Measurements from ENCODE around the gene CDSN. TPM values are rescaled to one million over a fixed set of nuclear protein-coding genes. Genes with fewer than 3 reads are reported as not detected.

The CDSN gene
- total and polyA plus RNA-seq, 2 donors (not counting 3 experiments of a cell fraction or from before 2014, with no cell fraction given): not detected

GRCh38 chr6:31144296-31144969 lies 24.2 kb upstream of the CDSN start:
- H3K9me3 ChIP-seq (replicated peaks; ENCODE audit: control insufficient read depth, insufficient read depth, low read length): no peaks in the 10 kb centered on the region
- dilution Hi-C loops (cut with MboI; ENCODE audit: extremely low pct_ligation_motif_present, low sequenced_read_pairs): no loop called here
- CTCF ChIA-PET: interaction anchor here (1.6 kb wide), 1 partner anchor 48 kb away, joined by 6 read pairs; no protein-coding TSS in a partner anchor
- BruUV-seq (replicated peaks): no TSS peak
- no peaks in the 10 kb centered on the region for H3K9me1 ChIP-seq (replicated peaks; ENCODE audit: control insufficient read depth, extremely low read depth, insufficient read depth, low read length)
- FAIRE-seq: no peak
- peaks cover 0 to 11% of the 10 kb centered on the region in 2 experiments for H3K36me3 ChIP-seq (ENCODE audit: control insufficient read depth in 2 of 2, extremely low read depth in 1 of 2, insufficient read depth in 2 of 2, low read length in 2 of 2)
- no peak overlapping the region for H3K27ac ChIP-seq (ENCODE audit: insufficient read depth, low read depth, low read length)
- H2AFZ ChIP-seq (ENCODE audit: low read depth, low read length): no peak overlapping the region
- POLR2A ChIA-PET: interaction anchor here (0.6 kb wide), 1 partner anchor 47 kb away, joined by 5 read pairs; no protein-coding TSS in a partner anchor
- no peak overlapping the region for H3K4me2 ChIP-seq (ENCODE audit: insufficient read depth, low read length)
- no peak for TF ChIP-seq JUN (IDR thresholded peaks at IDR 0.05; ENCODE audit: borderline replicate concordance, insufficient read depth, insufficient read length, low read depth)
- TF ChIP-seq POLR2AphosphoS5 (IDR thresholded peaks at IDR 0.05; ENCODE audit: insufficient read depth, low read depth, low read length): no peak
- TF ChIP-seq GATA2 (IDR thresholded peaks at IDR 0.05; ENCODE audit: insufficient read depth, insufficient read length, low read depth, low read length): no peak
- no peak for TF ChIP-seq MAX (IDR thresholded peaks at IDR 0.05; ENCODE audit: insufficient read depth, insufficient read length)
- no peak for TF ChIP-seq FOS (IDR thresholded peaks at IDR 0.05; ENCODE audit: borderline replicate concordance, insufficient read depth, low read length)
- TF ChIP-seq POLR2A (IDR thresholded peaks at IDR 0.05; ENCODE audit: low read depth, low read length): no peak
- intact Hi-C loops (cut with micrococcal nuclease): no loop called here
- H3K79me2 ChIP-seq (ENCODE audit: control insufficient read depth, insufficient read depth, low read length): no peaks in the 10 kb centered on the region
- no peaks in the 10 kb centered on the region for H3K27me3 ChIP-seq (ENCODE audit: control insufficient read depth in 2 of 2, insufficient read depth in 2 of 2, low read length in 2 of 2)
- H3K4me3 ChIP-seq (replicated peaks in 1 of 3; ENCODE audit: insufficient read depth in 1 of 3, low read depth in 1 of 3, low read length in 3 of 3): no peak overlapping the region
- DNase-seq (ENCODE audit: low read depth, low spot score): no peak
- H3K9ac ChIP-seq (replicated peaks; ENCODE audit: extremely low read depth, insufficient read depth, low read length): no peak overlapping the region
- H3K4me1 ChIP-seq (ENCODE audit: control insufficient read depth, extremely low read depth, insufficient read depth, low read length): peaks cover 7% of the 10 kb centered on the region
- H4K20me1 ChIP-seq (replicated peaks; ENCODE audit: control insufficient read depth, extremely low read depth, insufficient read depth, low read length): no peaks in the 10 kb centered on the region

GRCh38 chr6:31143148-31143547 lies 22.9 kb upstream of the CDSN start:
- Histone ChIP-seq H3K27me3 (ENCODE audit: control insufficient read depth in 2 of 2, insufficient read depth in 2 of 2, low read length in 2 of 2) (no peaks in the 10 kb centered on the region), H3K36me3 (ENCODE audit: control insufficient read depth in 2 of 2, extremely low read depth in 1 of 2, insufficient read depth in 2 of 2, low read length in 2 of 2) (peaks cover 0 to 8% of the 10 kb centered on the region in 2 experiments), H3K4me2 (ENCODE audit: insufficient read depth, low read length) (no peak overlapping the region), H3K9ac (replicated peaks; ENCODE audit: extremely low read depth, insufficient read depth, low read length) (no peak overlapping the region), H3K9me3 (replicated peaks; ENCODE audit: control insufficient read depth, insufficient read depth, low read length) (no peaks in the 10 kb centered on the region), H2AFZ (ENCODE audit: low read depth, low read length) (no peak overlapping the region), H3K9me1 (replicated peaks; ENCODE audit: control insufficient read depth, extremely low read depth, insufficient read depth, low read length) (no peaks in the 10 kb centered on the region), H3K4me1 (ENCODE audit: control insufficient read depth, extremely low read depth, insufficient read depth, low read length) (peaks cover 8% of the 10 kb centered on the region), H4K20me1 (replicated peaks; ENCODE audit: control insufficient read depth, extremely low read depth, insufficient read depth, low read length) (no peaks in the 10 kb centered on the region), H3K4me3 (replicated peaks in 1 of 3; ENCODE audit: insufficient read depth in 1 of 3, low read depth in 1 of 3, low read length in 3 of 3) (no peak overlapping the region), H3K79me2 (ENCODE audit: control insufficient read depth, insufficient read depth, low read length) (no peaks in the 10 kb centered on the region), H3K27ac (ENCODE audit: insufficient read depth, low read depth, low read length) (no peak overlapping the region)
- dilution Hi-C loops (cut with MboI; ENCODE audit: extremely low pct_ligation_motif_present, low sequenced_read_pairs): no loop called here
- DNase-seq (ENCODE audit: low read depth, low spot score): no peak
- no peak for TF ChIP-seq POLR2A (IDR thresholded peaks at IDR 0.05; ENCODE audit: low read depth, low read length)
- no peak for TF ChIP-seq EZH2 (IDR thresholded peaks at IDR 0.05; ENCODE audit: borderline replicate concordance, low read depth, low read length, severe bottlenecking)
- no peak for TF ChIP-seq MYC (IDR thresholded peaks at IDR 0.05; ENCODE audit: low read depth, low read length)
- TF ChIP-seq CTCF (IDR thresholded peaks at IDR 0.05; ENCODE audit: extremely low read depth in 1 of 2, insufficient read depth in 1 of 2, low read depth in 1 of 2, low read length in 2 of 2): no peak
- no peak for TF ChIP-seq GATA2 (IDR thresholded peaks at IDR 0.05; ENCODE audit: insufficient read depth, insufficient read length, low read depth, low read length)
- TF ChIP-seq POLR2AphosphoS5 (IDR thresholded peaks at IDR 0.05; ENCODE audit: insufficient read depth, low read depth, low read length): no peak
- no peak for TF ChIP-seq MAX (IDR thresholded peaks at IDR 0.05; ENCODE audit: insufficient read depth, insufficient read length)
- TF ChIP-seq JUN (IDR thresholded peaks at IDR 0.05; ENCODE audit: borderline replicate concordance, insufficient read depth, insufficient read length, low read depth): no peak
- ChIA-PET POLR2A (no interaction called here), CTCF (interaction anchor here (0.6 to 1.6 kb wide), 4 partner anchors 10 to 223 kb away, joined by 3 to 6 read pairs (median 4); no protein-coding TSS in a partner anchor)
- FAIRE-seq: no peak
- intact Hi-C loops (cut with micrococcal nuclease): no loop called here
- no TSS peak for BruUV-seq (replicated peaks)
